Measurements from ENCODE around the gene ZNF385B. TPM values are rescaled to one million over a fixed set of nuclear protein-coding genes. Genes with fewer than 3 reads are reported as not detected.

ZNF385B gene
- total RNA-seq, 1 experiment from 2014 or later: 0.77 TPM

DNA sequence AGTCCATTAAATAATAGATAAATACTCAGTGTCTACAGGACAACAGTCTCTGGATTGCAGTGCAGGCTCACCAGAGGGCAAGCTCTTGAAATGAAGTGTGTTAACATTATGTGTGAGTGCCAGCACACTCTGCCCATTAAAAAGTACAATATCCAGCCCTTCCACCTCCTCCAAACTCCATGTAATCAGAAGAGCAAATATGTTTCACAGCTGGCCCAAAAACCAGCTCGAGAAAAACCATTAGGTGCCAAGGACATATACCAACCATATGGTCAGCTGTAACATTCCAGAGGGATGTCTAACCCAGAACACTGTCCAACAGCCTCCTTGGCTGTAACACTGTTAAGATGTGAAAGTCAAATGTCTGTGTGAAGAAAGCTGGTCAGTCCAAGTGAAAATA, 112.2 kb downstream of the ZNF385B start:
- DNase-seq: no peak
- no peaks in the 10 kb centered on the region for H3K9me3 ChIP-seq
- H3K36me3 ChIP-seq (ENCODE audit: control insufficient read depth, insufficient read depth, low read length): no peaks in the 10 kb centered on the region
- Mint-ChIP-seq H3K4me3 (ENCODE audit: unreplicated experiment) (no peak overlapping the region), H3K27ac (ENCODE audit: unreplicated experiment) (no peak overlapping the region), H3K27me3 (ENCODE audit: insufficient read depth, unreplicated experiment) (no peaks in the 10 kb centered on the region), H3K36me3 (ENCODE audit: insufficient read depth, unreplicated experiment) (no peaks in the 10 kb centered on the region), H3K4me1 (ENCODE audit: low read depth, unreplicated experiment) (peaks cover 4% of the 10 kb centered on the region), H3K9me3 (ENCODE audit: unreplicated experiment) (no peaks in the 10 kb centered on the region)
- CTCF ChIA-PET: interaction anchor here (0.6 to 1.6 kb wide), 2 partner anchors 333 to 338 kb away, joined by 4 to 5 read pairs; no protein-coding TSS in a partner anchor
- H3K4me1 ChIP-seq: no peaks in the 10 kb centered on the region
- BruUV-seq (replicated peaks): no TSS peak
- H3K4me3 ChIP-seq (ENCODE audit: low read depth, low read length): no peak overlapping the region
- H3K27me3 ChIP-seq (replicated peaks; ENCODE audit: control insufficient read depth, insufficient read depth, low read length): no peaks in the 10 kb centered on the region
- intact Hi-C loops (cut with micrococcal nuclease; ENCODE audit: unreplicated experiment): loop anchor here (5.0 kb wide), 1 partner anchor 167 kb away; no protein-coding TSS in a partner anchor
- TF ChIP-seq, protein P1, sequence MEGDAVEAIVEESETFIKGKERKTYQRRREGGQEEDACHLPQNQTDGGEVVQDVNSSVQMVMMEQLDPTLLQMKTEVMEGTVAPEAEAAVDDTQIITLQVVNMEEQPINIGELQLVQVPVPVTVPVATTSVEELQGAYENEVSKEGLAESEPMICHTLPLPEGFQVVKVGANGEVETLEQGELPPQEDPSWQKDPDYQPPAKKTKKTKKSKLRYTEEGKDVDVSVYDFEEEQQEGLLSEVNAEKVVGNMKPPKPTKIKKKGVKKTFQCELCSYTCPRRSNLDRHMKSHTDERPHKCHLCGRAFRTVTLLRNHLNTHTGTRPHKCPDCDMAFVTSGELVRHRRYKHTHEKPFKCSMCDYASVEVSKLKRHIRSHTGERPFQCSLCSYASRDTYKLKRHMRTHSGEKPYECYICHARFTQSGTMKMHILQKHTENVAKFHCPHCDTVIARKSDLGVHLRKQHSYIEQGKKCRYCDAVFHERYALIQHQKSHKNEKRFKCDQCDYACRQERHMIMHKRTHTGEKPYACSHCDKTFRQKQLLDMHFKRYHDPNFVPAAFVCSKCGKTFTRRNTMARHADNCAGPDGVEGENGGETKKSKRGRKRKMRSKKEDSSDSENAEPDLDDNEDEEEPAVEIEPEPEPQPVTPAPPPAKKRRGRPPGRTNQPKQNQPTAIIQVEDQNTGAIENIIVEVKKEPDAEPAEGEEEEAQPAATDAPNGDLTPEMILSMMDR (IDR thresholded peaks at IDR 0.05; ENCODE audit: insufficient read depth in 1 of 2, low read depth in 1 of 2, low read length in 1 of 2, severe bottlenecking in 1 of 2, unreplicated experiment in 1 of 2): no peak
- POLR2A ChIA-PET: no interaction called here

DNA sequence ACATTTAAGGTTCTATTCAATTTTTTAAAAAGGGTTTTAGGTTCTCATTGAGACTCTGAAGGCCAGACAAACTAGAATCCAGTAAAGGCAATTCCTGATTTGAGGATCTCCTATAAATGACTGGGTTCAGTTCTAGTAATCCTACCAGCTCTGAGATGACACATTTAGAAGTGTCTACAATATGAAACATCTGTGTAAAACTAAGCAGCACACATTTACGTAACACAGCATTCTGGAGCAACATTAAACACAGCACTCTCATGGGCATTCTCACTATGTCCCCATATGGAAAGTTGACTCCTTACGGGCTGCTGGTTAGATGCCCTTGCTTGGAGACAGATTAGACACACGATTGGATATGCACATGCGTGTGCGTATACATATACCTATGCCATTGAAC, 114.4 kb downstream of the ZNF385B start:
- Mint-ChIP-seq H3K9me3 (ENCODE audit: unreplicated experiment) (no peaks in the 10 kb centered on the region), H3K36me3 (ENCODE audit: insufficient read depth, unreplicated experiment) (no peaks in the 10 kb centered on the region), H3K4me1 (ENCODE audit: low read depth, unreplicated experiment) (peaks cover 4% of the 10 kb centered on the region), H3K4me3 (ENCODE audit: unreplicated experiment) (no peak overlapping the region), H3K27ac (ENCODE audit: unreplicated experiment) (no peak overlapping the region), H3K27me3 (ENCODE audit: insufficient read depth, unreplicated experiment) (no peaks in the 10 kb centered on the region)
- H3K4me3 ChIP-seq (ENCODE audit: low read depth, low read length): no peak overlapping the region
- no peaks in the 10 kb centered on the region for H3K9me3 ChIP-seq
- intact Hi-C loops (cut with micrococcal nuclease; ENCODE audit: unreplicated experiment): loop anchor here (5.0 kb wide), 1 partner anchor 165 kb away; no protein-coding TSS in a partner anchor
- no TSS peak for BruUV-seq (replicated peaks)
- H3K4me1 ChIP-seq: no peaks in the 10 kb centered on the region
- no peaks in the 10 kb centered on the region for H3K36me3 ChIP-seq (ENCODE audit: control insufficient read depth, insufficient read depth, low read length)
- CTCF ChIA-PET: no interaction called here
- TF ChIP-seq, protein P1 (IDR thresholded peaks at IDR 0.05; ENCODE audit: insufficient read depth in 1 of 2, low read depth in 1 of 2, low read length in 1 of 2, severe bottlenecking in 1 of 2, unreplicated experiment in 1 of 2): no peak
- POLR2A ChIA-PET: no interaction called here
- DNase-seq: no peak
- no peaks in the 10 kb centered on the region for H3K27me3 ChIP-seq (replicated peaks; ENCODE audit: control insufficient read depth, insufficient read depth, low read length)

DNA sequence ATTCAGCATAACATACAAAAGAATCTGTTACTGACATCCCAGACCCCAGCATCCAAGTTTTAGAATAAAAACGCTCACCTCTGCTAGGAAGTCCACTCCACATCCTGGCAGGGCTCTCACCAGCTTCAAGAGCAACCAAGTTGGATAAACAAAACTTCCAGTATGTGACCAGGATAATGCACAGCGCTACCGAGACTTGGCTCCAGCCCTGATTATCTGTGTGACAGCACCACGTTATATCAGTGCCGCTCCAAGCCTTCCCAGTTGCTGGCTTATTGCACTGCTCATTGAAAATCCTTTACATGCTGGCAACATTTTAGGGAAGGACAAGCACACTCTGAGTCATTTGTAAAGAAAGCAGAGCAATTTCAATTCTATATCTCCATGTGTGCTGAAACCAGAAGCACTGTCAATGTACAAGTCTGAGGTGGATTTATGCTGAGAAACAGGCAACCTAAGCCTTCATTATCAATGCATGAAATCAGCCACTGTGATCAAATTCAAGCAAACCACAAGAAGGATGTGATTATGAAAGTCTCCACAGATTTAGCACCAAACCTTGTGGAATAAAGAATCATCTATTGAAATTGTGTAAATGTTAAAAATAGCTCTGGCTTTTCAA, 115.7 kb downstream of the ZNF385B start:
- no peak for DNase-seq
- BruUV-seq (replicated peaks): no TSS peak
- H3K36me3 ChIP-seq (ENCODE audit: control insufficient read depth, insufficient read depth, low read length): no peaks in the 10 kb centered on the region
- intact Hi-C loops (cut with micrococcal nuclease; ENCODE audit: unreplicated experiment): loop anchor here (5.0 kb wide), 1 partner anchor 163 kb away; no protein-coding TSS in a partner anchor
- TF ChIP-seq, protein P1 (IDR thresholded peaks at IDR 0.05; ENCODE audit: insufficient read depth in 1 of 2, low read depth in 1 of 2, low read length in 1 of 2, severe bottlenecking in 1 of 2, unreplicated experiment in 1 of 2): no peak
- no peaks in the 10 kb centered on the region for H3K4me1 ChIP-seq
- no peaks in the 10 kb centered on the region for H3K27me3 ChIP-seq (replicated peaks; ENCODE audit: control insufficient read depth, insufficient read depth, low read length)
- ChIA-PET POLR2A (no interaction called here), CTCF (no interaction called here)
- H3K36me3 Mint-ChIP-seq (ENCODE audit: insufficient read depth, unreplicated experiment): no peaks in the 10 kb centered on the region
- H3K9me3 Mint-ChIP-seq (ENCODE audit: unreplicated experiment): no peaks in the 10 kb centered on the region
- no peak overlapping the region for H3K27ac Mint-ChIP-seq (ENCODE audit: unreplicated experiment)
- peaks cover under 1% of the 10 kb centered on the region for H3K27me3 Mint-ChIP-seq (ENCODE audit: insufficient read depth, unreplicated experiment)
- H3K9me3 ChIP-seq: no peaks in the 10 kb centered on the region
- peaks cover 4% of the 10 kb centered on the region for H3K4me1 Mint-ChIP-seq (ENCODE audit: low read depth, unreplicated experiment)
- H3K4me3 ChIP-seq (ENCODE audit: low read depth, low read length): no peak overlapping the region
- H3K4me3 Mint-ChIP-seq (ENCODE audit: unreplicated experiment): no peak overlapping the region

Measured in Caco-2 (cell line).